GM13976 (cell line): ENCODE results near the gene CNTNAP2.

Experiments
- DNase-seq: peaks from one replicate; pipeline ENCODE4 v3.0.0; 2012; ENCODE audit warnings: low spot score
- in situ Hi-C: fragments of 300-500 bp; cut with MboI; formaldehyde crosslinking; loops from one replicate; pipeline ENCODE4 v1.12.0; 2022; ENCODE audit warnings: low sequenced_read_pairs, mixed read lengths, inconsistent platforms; ENCODE audit not compliant: unreplicated experiment
- TF ChIP-seq, protein P1 (sequence below): IDR thresholded peaks from 2 replicates; pipeline ENCODE4 v1.5.1; 2012; ENCODE audit warnings: borderline replicate concordance, mild to moderate bottlenecking; ENCODE audit not compliant: insufficient read depth; ENCODE audit errors: extremely low read depth, missing control alignments, control extremely low read depth

The CNTNAP2 gene

GRCh38 chr7:147510201-147510542 is 1393.6 kb downstream of the CNTNAP2 start:
- in situ Hi-C loops, result no loop called here
- TF ChIP-seq, protein P1, sequence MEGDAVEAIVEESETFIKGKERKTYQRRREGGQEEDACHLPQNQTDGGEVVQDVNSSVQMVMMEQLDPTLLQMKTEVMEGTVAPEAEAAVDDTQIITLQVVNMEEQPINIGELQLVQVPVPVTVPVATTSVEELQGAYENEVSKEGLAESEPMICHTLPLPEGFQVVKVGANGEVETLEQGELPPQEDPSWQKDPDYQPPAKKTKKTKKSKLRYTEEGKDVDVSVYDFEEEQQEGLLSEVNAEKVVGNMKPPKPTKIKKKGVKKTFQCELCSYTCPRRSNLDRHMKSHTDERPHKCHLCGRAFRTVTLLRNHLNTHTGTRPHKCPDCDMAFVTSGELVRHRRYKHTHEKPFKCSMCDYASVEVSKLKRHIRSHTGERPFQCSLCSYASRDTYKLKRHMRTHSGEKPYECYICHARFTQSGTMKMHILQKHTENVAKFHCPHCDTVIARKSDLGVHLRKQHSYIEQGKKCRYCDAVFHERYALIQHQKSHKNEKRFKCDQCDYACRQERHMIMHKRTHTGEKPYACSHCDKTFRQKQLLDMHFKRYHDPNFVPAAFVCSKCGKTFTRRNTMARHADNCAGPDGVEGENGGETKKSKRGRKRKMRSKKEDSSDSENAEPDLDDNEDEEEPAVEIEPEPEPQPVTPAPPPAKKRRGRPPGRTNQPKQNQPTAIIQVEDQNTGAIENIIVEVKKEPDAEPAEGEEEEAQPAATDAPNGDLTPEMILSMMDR, result no peak
- no peak for DNase-seq

DNA sequence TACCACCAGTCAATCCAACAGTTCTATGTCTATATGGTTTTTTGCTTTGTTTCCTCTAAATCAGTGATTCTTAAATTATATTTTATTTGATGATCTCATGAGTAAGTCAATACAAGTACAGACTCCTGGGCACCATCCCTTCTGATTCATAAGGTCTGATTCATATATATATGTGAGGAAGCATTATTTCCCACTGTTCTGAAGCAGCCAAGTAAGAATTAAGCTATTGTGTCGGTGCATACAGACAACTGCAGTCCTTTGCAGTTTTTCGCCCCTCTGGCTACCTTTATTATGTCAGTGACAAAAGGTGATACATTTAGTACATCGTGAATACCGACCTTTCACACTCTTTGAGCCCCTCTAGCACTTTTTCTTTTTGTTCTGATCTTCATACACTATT is 1394.3 kb downstream of the CNTNAP2 start:
- TF ChIP-seq, protein P1, result no peak
- DNase-seq, result no peak
- in situ Hi-C loops, result no loop called here

DNA sequence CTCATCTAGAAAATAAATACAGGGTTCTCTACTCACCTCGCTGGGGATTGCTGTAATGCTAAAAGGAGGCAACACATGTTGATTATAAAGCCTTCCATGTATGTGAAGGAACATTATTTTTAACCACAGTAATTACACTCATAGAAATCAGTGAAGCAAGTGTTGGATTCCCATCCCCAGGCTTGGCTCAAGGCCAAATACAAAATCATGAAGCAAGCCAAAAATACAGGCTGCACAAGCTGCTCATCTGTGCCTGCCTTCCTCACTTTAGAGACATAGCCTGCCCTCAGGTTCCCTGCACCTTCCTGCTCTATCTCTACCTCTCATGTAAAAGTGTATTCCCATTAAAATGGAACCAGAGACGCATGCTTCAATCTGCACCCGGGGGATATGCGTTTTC is 1396.8 kb downstream of the CNTNAP2 start:
- in situ Hi-C loops, result no loop called here
- no peak for DNase-seq
- TF ChIP-seq, protein P1, result no peak

DNA sequence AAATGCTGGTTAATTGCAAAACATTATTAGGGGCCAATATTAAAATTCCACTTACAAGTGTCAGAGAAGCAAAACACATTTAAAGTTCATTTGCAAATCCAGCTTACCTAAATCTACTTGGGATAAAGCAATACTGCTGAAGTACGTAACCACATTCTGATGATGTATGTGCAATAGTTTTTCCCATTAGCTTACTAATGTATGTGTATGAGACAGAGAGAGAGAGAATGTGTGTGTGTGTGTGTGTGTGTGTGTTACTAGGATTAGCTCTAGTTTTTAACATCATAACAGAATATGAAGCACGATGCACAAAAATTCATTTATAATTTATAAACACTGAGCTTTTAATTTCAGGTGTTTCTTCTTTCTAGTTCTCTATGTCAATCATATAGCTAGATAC is 1399.8 kb downstream of the CNTNAP2 start:
- TF ChIP-seq, protein P1, result no peak
- in situ Hi-C loops, result no loop called here
- no peak for DNase-seq

GRCh38 chr7:147519062-147519461 is 1402.5 kb downstream of the CNTNAP2 start:
- TF ChIP-seq, protein P1, result no peak
- in situ Hi-C loops, result no loop called here

DNA sequence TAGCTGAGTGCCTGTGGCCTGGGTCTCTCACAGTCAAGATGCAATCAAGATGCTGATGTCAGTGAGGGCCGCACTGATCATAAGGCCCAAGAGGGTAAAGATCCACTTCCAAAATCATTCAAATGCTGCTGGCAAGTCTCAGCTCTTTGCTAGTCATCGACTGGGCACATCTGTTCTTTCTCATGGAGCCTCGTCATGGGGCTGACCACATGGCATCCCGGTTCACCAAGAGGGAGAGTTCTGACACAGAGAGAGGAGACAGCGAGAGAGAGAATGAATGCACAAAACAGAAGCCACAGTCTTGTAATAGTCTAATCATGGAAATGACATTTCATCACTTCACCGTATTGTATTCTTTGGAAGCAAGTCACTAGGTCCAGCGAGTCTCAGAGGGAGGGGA is 1406.5 kb downstream of the CNTNAP2 start:
- no peak for DNase-seq
- TF ChIP-seq, protein P1, result no peak
- in situ Hi-C loops, result no loop called here

More at GRCh38 chr7:147519062-147519461, 1402.5 kb downstream of the CNTNAP2 start:
- DNase-seq, result no peak

GRCh38 chr7:147524726-147525250 is 1408.2 kb downstream of the CNTNAP2 start:
- no peak for DNase-seq
- in situ Hi-C loops, result no loop called here

More at GRCh38 chr7:147524726-147525250, 1408.2 kb downstream of the CNTNAP2 start:
- TF ChIP-seq, protein P1, result no peak
